Left lobe of liver (tissue), 2 donors: ENCODE data around the gene ARID5A. TPM values are rescaled to one million over a fixed set of nuclear protein-coding genes. Genes with fewer than 3 reads are reported as not detected.
"Not testable (repeated sequence)": the region's sequence is repeated elsewhere in the genome, so short reads cannot be mapped to it uniquely, and the experiment has no call there.

ENCODE experiments used
- ATAC-seq: fragments of 200-7000 bp; cut with Tn5 transposase; one replicate; pipeline ENCODE4 v1.9.1; 2020; ENCODE audit warnings: mild to moderate bottlenecking, moderate library complexity
- DNase-seq: peaks from one replicate; pipeline ENCODE4 v3.0.0-alpha.2; 2020; ENCODE audit warnings: low spot score
- total RNA-seq: library from RNA; stranded (reverse); gene quantifications from one replicate; pipeline ENCODE4 v1.2.1, GENCODE V29; 2021
- donor health status: DM: no; HTN: no; CAD: no; lungs with moderate emphysema.
- donor health status: DM: no; HTN: yes; CAD: no.

The ARID5A gene
- total RNA-seq, 1 donor from 2014 or later, result 18.9 TPM

- not testable (repeated sequence) for DNase-seq, ATAC-seq
Measured at GRCh38 chr2:96553957-96554292, 17.4 kb downstream of the ARID5A start.

GRCh38 chr2:96554293-96555145 is 18.0 kb downstream of the ARID5A start:
- DNase-seq, result peak; percentile 81
- ATAC-seq, result peak; percentile 57

- DNase-seq (no peak), ATAC-seq (no peak)
Measured at GRCh38 chr2:96555146-96555610, 18.6 kb downstream of the ARID5A start.

- DNase-seq (no peak), ATAC-seq (peak; percentile 39)
Measured at GRCh38 chr2:96556441-96557330, 20.1 kb downstream of the ARID5A start.

GRCh38 chr2:96557421-96557820 is 20.9 kb downstream of the ARID5A start:
- not testable (repeated sequence) for DNase-seq, ATAC-seq

- ATAC-seq, result no peak
Measured at GRCh38 chr2:96558061-96558460, 21.5 kb downstream of the ARID5A start.

GRCh38 chr2:96558485-96558884 is 21.9 kb downstream of the ARID5A start:
- ATAC-seq, result no peak

More at GRCh38 chr2:96558061-96558460, 21.5 kb downstream of the ARID5A start:
- DNase-seq, result no peak

GRCh38 chr2:96564026-96564425 is 27.5 kb downstream of the ARID5A start:
- no peak for ATAC-seq
- no peak for DNase-seq

More at GRCh38 chr2:96558485-96558884, 21.9 kb downstream of the ARID5A start:
- peak; percentile 18 for DNase-seq

GRCh38 chr2:96564563-96564962 is 28.0 kb downstream of the ARID5A start:
- ATAC-seq, result no peak

GRCh38 chr2:96565111-96565510 is 28.6 kb downstream of the ARID5A start:
- ATAC-seq (no peak), DNase-seq (no peak)

More at GRCh38 chr2:96564563-96564962, 28.0 kb downstream of the ARID5A start:
- no peak for DNase-seq

GRCh38 chr2:96568094-96568493 is 31.5 kb downstream of the ARID5A start:
- ATAC-seq (no peak), DNase-seq (no peak)

GRCh38 chr2:96574364-96574763 is 37.8 kb downstream of the ARID5A start:
- ATAC-seq (no peak), DNase-seq (no peak)

GRCh38 chr2:96575785-96576456 is 39.4 kb downstream of the ARID5A start:
- DNase-seq, result no peak
- no peak for ATAC-seq

GRCh38 chr2:96577501-96577900 is 40.9 kb downstream of the ARID5A start:
- ATAC-seq (no peak), DNase-seq (no peak)

GRCh38 chr2:96578731-96579130 is 42.2 kb downstream of the ARID5A start:
- no peak for ATAC-seq
- no peak for DNase-seq

GRCh38 chr2:96579422-96579821 is 42.9 kb downstream of the ARID5A start:
- no peak for DNase-seq
- no peak for ATAC-seq

- ATAC-seq (no peak), DNase-seq (no peak)
Measured at GRCh38 chr2:96580771-96581170, 44.2 kb downstream of the ARID5A start.

- DNase-seq (no peak), ATAC-seq (no peak)
Measured at GRCh38 chr2:96584017-96584416, 47.5 kb downstream of the ARID5A start.

- DNase-seq, result no peak
- no peak for ATAC-seq
Measured at GRCh38 chr2:96587843-96588242, 51.3 kb downstream of the ARID5A start.

GRCh38 chr2:96591054-96591453 is 54.5 kb downstream of the ARID5A start:
- ATAC-seq (no peak), DNase-seq (no peak)

GRCh38 chr2:96591494-96591893 is 54.9 kb downstream of the ARID5A start:
- DNase-seq, result no peak

More at GRCh38 chr2:96591494-96591893, 54.9 kb downstream of the ARID5A start:
- ATAC-seq, result no peak
